B cell (primary cell): ENCODE results near the gene PRPF31. TPM values are rescaled to one million over a fixed set of nuclear protein-coding genes. Genes with fewer than 3 reads are reported as not detected.

Source experiments
- ATAC-seq: fragments of 200-7000 bp; cut with Tn5 transposase; one replicate; pipeline ENCODE4 v1.10.0; 2021; ENCODE audit warnings: low read depth, mild to moderate bottlenecking, moderate number of reproducible peaks, moderate library complexity
- CTCF ChIA-PET: fragments of 350-600 bp; sonication (Branson Sonifier 250); formaldehyde crosslinking; loops from one replicate; lab custom pipeline; 2021; ENCODE audit warnings: antibody characterized with exemption, inconsistent platforms; lab: Charles Lee
- POLR2A ChIA-PET: fragments of 350-600 bp; sonication (Branson Sonifier 250); formaldehyde crosslinking; loops from one replicate; lab custom pipeline; 2021; ENCODE audit warnings: antibody characterized with exemption; lab: Charles Lee
- DNase-seq: peaks from one replicate; pipeline ENCODE4 v3.0.0; 2013
- H2AFZ ChIP-seq: 2 replicates; pipeline ENCODE4 v1.6.1; 2012; ENCODE audit warnings: mild to moderate bottlenecking, low read depth, low read length; ENCODE audit not compliant: insufficient read depth, poor library complexity, severe bottlenecking
- H3K27ac ChIP-seq, 2 donors: 1 replicate in 1 of 2; 2 replicates in 1 of 2; pipeline ENCODE4 v1.5.1; 2012 to 2013; ENCODE audit warnings: low read length in 2 of 2, mild to moderate bottlenecking in 2 of 2, moderate library complexity in 1 of 2
- H3K27me3 ChIP-seq, 4 experiments: fragments of 200-600 bp in 1 of 4; sonication (generic) in 1 of 4; replicated peaks in 1 of 4; 1 replicate in 2 of 4; 2 replicates in 2 of 4; pipeline versions ENCODE4 v1.6.1 to v1.7.0; 2013 to 2016; ENCODE audit warnings: low read length in 3 of 4, mild to moderate bottlenecking in 2 of 4, mixed read lengths in 1 of 4, moderate library complexity in 1 of 4; ENCODE audit not compliant: insufficient read depth in 4 of 4, control insufficient read depth in 3 of 4; ENCODE audit errors: control extremely low read depth in 1 of 4
- H3K36me3 ChIP-seq, 2 experiments: replicated peaks in 1 of 2; 1 replicate in 1 of 2; 2 replicates in 1 of 2; pipeline versions ENCODE4 v1.6.1 to v1.7.1; 2013; ENCODE audit warnings: low read length in 1 of 2; ENCODE audit not compliant: insufficient read depth in 2 of 2, control insufficient read depth in 1 of 2; ENCODE audit errors: control extremely low read depth in 1 of 2, extremely low read depth in 1 of 2
- H3K4me1 ChIP-seq, 2 donors: fragments of 200-600 bp in 1 of 2; sonication (generic) in 1 of 2; 1 replicate in 1 of 2; 2 replicates in 1 of 2; pipeline versions ENCODE4 v1.5.1 to v1.6.1; 2013 to 2017; ENCODE audit warnings: low read length in 2 of 2; ENCODE audit not compliant: control insufficient read depth in 2 of 2, insufficient read depth in 2 of 2
- H3K4me2 ChIP-seq: replicated peaks from 2 replicates; pipeline ENCODE3; 2012; ENCODE audit warnings: mild to moderate bottlenecking, low read depth, low read length; ENCODE audit not compliant: poor library complexity, severe bottlenecking
- H3K4me3 ChIP-seq, 5 experiments: fragments of 200-600 bp in 1 of 5; sonication (generic) in 1 of 5; 1 replicate in 3 of 5; 2 replicates in 2 of 5; pipeline versions ENCODE4 v1.5.1 to v1.7.0; 2011 to 2016; ENCODE audit warnings: low read length in 4 of 5, mild to moderate bottlenecking in 4 of 5, low read depth in 2 of 5, control low read depth in 1 of 5, moderate library complexity in 1 of 5; ENCODE audit not compliant: insufficient read depth in 1 of 5; ENCODE audit errors: control extremely low read depth in 1 of 5, extremely low read depth in 1 of 5
- H3K79me2 ChIP-seq: fragments of 200-600 bp; sonication (generic); one replicate; pipeline ENCODE4 v1.6.0; 2016; ENCODE audit warnings: low read length; ENCODE audit not compliant: control insufficient read depth, insufficient read depth
- H3K9ac ChIP-seq: fragments of 200-600 bp; sonication (generic); 2 replicates; pipeline ENCODE4 v1.6.1; 2017; ENCODE audit warnings: mild to moderate bottlenecking, low read length, moderate library complexity
- H3K9me3 ChIP-seq, 3 donors: one replicate each; pipeline versions ENCODE4 v1.6.1 to v1.7.1; 2013; ENCODE audit warnings: low read length in 2 of 3; ENCODE audit not compliant: control insufficient read depth in 2 of 3, insufficient read depth in 1 of 3; ENCODE audit errors: control extremely low read depth in 1 of 3
- H4K20me1 ChIP-seq: 2 replicates; pipeline ENCODE4 v1.6.0; 2012; ENCODE audit warnings: mild to moderate bottlenecking, low read length; ENCODE audit not compliant: insufficient read depth, control insufficient read depth, poor library complexity, severe bottlenecking
- H3K27ac Mint-ChIP-seq: one replicate; pipeline ENCODE4 v1.8.0; 2021; ENCODE audit warnings: mixed read lengths
- H3K27me3 Mint-ChIP-seq: one replicate; pipeline ENCODE4 v1.8.0; 2021; ENCODE audit warnings: mixed read lengths
- H3K4me1 Mint-ChIP-seq: one replicate; pipeline ENCODE4 v1.8.0; 2021; ENCODE audit warnings: mixed read lengths
- H3K4me3 Mint-ChIP-seq: one replicate; pipeline ENCODE4 v1.8.0; 2021; ENCODE audit warnings: mixed read lengths
- H3K9me3 Mint-ChIP-seq: one replicate; pipeline ENCODE4 v1.8.0; 2022; ENCODE audit warnings: mixed read lengths; ENCODE audit not compliant: insufficient read depth
- CTCF ChIP-seq: fragments of 200-600 bp; IDR thresholded peaks from one replicate; pipeline ENCODE4 v1.8.0; 2022; ENCODE audit warnings: antibody characterized with exemption, mild to moderate bottlenecking
- EZH2 ChIP-seq: IDR thresholded peaks from 2 replicates; pipeline ENCODE4 v1.6.1; 2012; ENCODE audit warnings: borderline replicate concordance, low read depth, mild to moderate bottlenecking, moderate library complexity, low read length; ENCODE audit not compliant: insufficient read depth, poor library complexity, severe bottlenecking
- WGBS: methylation state at CpG from one replicate; pipeline ENCODE4 v1.1.5; 2013; ENCODE audit warnings: missing lambda C conversion rate; ENCODE audit not compliant: insufficient coverage; 5-methylcytosine and 5-hydroxymethylcytosine counted together
- intact Hi-C: fragments of 100-400 bp; cut with micrococcal nuclease; formaldehyde crosslinking; loops from one replicate; pipeline ENCODE4 v1.10.0; 2022
- polyA plus RNA-seq: library from polyadenylated mRNA; depleted of rRNA; stranded (reverse); fragments of >200 nt; gene quantifications from 2 replicates; pipeline ENCODE4 v1.2.3, GENCODE V29; 2012
- total RNA-seq, 2 donors: library from RNA; stranded (reverse); fragments of 120-200 nt in 1 of 2; gene quantifications; 1 replicate in 1 of 2; 2 replicates in 1 of 2; pipeline versions ENCODE4 v1.2.3 to v1.2.4, GENCODE V29; 2013 to 2022

Gene PRPF31
- total and polyA plus RNA-seq, 2 donors (not counting 1 experiment from before 2014, with no cell fraction given) = 61.2 to 66.2 TPM

DNA sequence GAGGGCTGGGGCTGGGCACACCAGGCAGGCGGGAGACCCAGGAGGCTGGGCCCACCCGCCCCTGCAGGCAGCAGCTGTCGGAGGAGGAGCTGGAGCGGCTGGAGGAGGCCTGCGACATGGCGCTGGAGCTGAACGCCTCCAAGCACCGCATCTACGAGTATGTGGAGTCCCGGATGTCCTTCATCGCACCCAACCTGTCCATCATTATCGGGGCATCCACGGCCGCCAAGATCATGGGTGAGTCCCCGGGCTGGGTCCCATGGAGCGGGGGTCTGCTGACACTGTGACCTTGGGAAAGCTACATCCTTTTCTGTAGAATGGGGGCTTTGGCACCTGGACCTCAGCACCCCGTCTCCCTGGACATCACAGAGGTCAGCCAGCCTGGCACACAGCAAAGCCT, 8.1 kb downstream of the PRPF31 start:
- ATAC-seq (no peak), DNase-seq (no peak)
- Histone ChIP-seq H3K4me3 (no peak overlapping the region), H3K27me3 (no peaks in the 10 kb centered on the region), H3K4me1 (no peaks in the 10 kb centered on the region), H3K4me2 (no peak overlapping the region), H3K9ac (no peak overlapping the region), H2AFZ (no peak overlapping the region), H3K9me3 (no peaks in the 10 kb centered on the region), H3K27ac (no peak overlapping the region), H4K20me1 (peaks cover 9% of the 10 kb centered on the region), H3K36me3 (peaks cover 7 to 72% of the 10 kb centered on the region in 2 experiments), H3K79me2 (peaks cover 8% of the 10 kb centered on the region)
- TF ChIP-seq EZH2 (no peak), CTCF (no peak)
- Mint-ChIP-seq H3K4me3 (no peak overlapping the region), H3K27me3 (no peaks in the 10 kb centered on the region), H3K27ac (no peak overlapping the region), H3K9me3 (no peaks in the 10 kb centered on the region), H3K4me1 (no peaks in the 10 kb centered on the region)
- intact Hi-C loops = no loop called here
- CTCF ChIA-PET = no interaction called here
- POLR2A ChIA-PET = no interaction called here
- 97% methylated on average over 15 of the region's 17 CpGs for WGBS

GRCh38 chr19:54124393-54124792, 8.8 kb downstream of the PRPF31 start:
- POLR2A ChIA-PET = no interaction called here
- Histone ChIP-seq H3K9me3 (no peaks in the 10 kb centered on the region), H3K36me3 (peaks cover 7 to 76% of the 10 kb centered on the region in 2 experiments), H2AFZ (no peak overlapping the region), H3K79me2 (peaks cover 6% of the 10 kb centered on the region), H3K4me2 (no peak overlapping the region), H3K27me3 (no peaks in the 10 kb centered on the region), H3K4me3 (no peak overlapping the region), H3K9ac (no peak overlapping the region), H3K27ac (no peak overlapping the region), H3K4me1 (no peaks in the 10 kb centered on the region), H4K20me1 (peaks cover 8% of the 10 kb centered on the region)
- no peaks in the 10 kb centered on the region for H3K27me3 Mint-ChIP-seq
- H3K9me3 Mint-ChIP-seq = no peaks in the 10 kb centered on the region
- CTCF ChIA-PET = interaction anchor here (0.6 kb wide), 1 partner anchor 525 kb away, joined by 3 read pairs; no protein-coding TSS in a partner anchor
- no peak overlapping the region for H3K4me3 Mint-ChIP-seq
- DNase-seq (no peak), ATAC-seq (no peak)
- no peaks in the 10 kb centered on the region for H3K4me1 Mint-ChIP-seq
- TF ChIP-seq CTCF (no peak), EZH2 (no peak)
- 94% methylated on average over 17 of the region's 19 CpGs for WGBS
- H3K27ac Mint-ChIP-seq = no peak overlapping the region
- intact Hi-C loops = no loop called here
